Gastrocnemius medialis (tissue), 4 donors: ENCODE results near the gene TEAD2.

Experiments
- CTCF ChIP-seq, 5 experiments: fragments of 450-650 bp in 3 of 5; fragments of 200-600 bp in 2 of 5; sonication (generic) in 2 of 5; IDR thresholded peaks in 4 of 5; conservative IDR thresholded peaks in 1 of 5; 1 replicate in 4 of 5; 2 replicates in 1 of 5; pipeline ENCODE4 v1.5.1; 2016 to 2019; ENCODE audit warnings: antibody characterized with exemption in 5 of 5, mild to moderate bottlenecking in 3 of 5, moderate library complexity in 3 of 5
- POLR2A ChIP-seq, 2 donors: fragments of 450-650 bp; IDR thresholded peaks; one replicate each; pipeline ENCODE4 v1.6.1; 2017; ENCODE audit warnings: antibody characterized with exemption in 2 of 2, mild to moderate bottlenecking in 2 of 2, moderate library complexity in 2 of 2

GRCh38 chr19:49340069-49340864 lies 21.9 kb downstream of the TEAD2 start:
- TF ChIP-seq CTCF (IDR thresholded peaks at IDR 0.05 in 4 of 5, conservative IDR thresholded peaks at IDR 0.05 in 1 of 5) (no peak), POLR2A (IDR thresholded peaks at IDR 0.05) (no peak)
